Activated CD4-positive, CD25-positive, alpha-beta regulatory T cell treated with anti-CD3 and anti-CD28 coated beads, Interleukin-2, amount 50 U/mL, for 16 hours (primary cell): ENCODE measurements around the gene SLC4A11.
"Not testable (repeated sequence)": the region's sequence is repeated elsewhere in the genome, so short reads cannot be mapped to it uniquely, and the experiment has no call there.

Source experiments
- DNase-seq: peaks from one replicate; pipeline ENCODE4 v3.0.0-alpha.2; 2020; ENCODE audit warnings: low read depth, low spot score

Gene SLC4A11

DNA sequence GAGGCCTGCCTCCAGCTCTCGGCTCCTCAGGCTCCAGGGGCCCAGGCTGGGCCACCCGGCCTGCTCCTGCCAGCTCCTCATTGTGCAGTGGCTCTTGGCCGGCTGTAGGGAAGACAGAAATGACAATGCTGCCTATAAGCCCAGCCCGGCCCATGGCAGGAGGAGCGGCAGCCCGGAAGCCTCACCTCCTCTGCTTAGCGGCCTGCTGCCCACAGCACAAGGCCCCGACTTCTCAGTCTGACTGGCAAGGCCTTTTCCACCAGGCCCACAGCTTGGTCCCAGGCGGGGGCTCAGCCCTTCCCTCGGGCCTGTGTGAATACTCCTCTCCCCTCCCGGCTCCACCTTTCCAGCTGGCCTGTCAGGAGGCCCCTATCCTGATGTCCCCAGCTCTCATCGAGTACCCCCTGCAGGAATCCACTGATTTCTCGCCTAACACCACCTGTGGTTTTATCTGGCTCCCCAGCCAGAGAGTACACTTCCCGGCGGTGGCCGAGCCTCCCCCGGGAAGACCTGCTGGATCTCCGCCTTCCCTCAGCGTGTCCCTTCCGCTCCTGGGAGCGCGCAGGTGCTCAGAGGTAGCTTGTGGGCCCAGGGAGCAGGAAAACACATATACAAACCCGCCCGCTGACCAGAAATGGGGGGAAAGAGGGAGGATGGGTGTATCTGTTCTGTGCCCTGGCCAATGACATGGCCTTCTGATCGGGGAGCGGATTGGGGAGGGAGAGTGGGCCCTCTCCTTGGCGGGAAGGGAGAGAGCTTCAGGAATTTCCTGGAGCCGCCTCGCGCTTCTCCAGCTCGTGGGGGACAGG lies 35.5 kb downstream of the SLC4A11 start:
- DNase-seq = no peak

GRCh38 chr20:3202965-3203314 lies 36.0 kb downstream of the SLC4A11 start:
- DNase-seq = no peak

GRCh38 chr20:3199976-3200755 lies 38.8 kb downstream of the SLC4A11 start:
- no peak for DNase-seq

DNA sequence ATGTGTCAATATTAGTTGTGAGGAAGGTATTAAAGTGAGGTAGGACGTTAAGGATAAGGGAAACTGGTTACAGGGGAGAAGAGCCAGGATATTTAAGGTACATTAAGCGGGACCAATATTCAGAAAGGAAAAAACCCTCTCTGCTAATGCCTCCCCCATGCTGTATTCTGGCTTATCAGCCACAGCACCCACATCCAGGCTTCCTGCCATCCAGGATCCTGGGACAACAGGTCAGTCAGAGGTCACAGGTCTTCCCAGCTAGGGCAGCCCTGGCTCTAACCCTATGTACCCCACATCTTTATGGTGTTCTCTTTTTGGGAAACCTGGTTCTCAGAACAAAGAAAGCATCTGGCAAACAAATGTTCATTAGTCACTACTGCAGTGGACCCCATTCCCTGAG lies 39.8 kb downstream of the SLC4A11 start:
- no peak for DNase-seq

DNA sequence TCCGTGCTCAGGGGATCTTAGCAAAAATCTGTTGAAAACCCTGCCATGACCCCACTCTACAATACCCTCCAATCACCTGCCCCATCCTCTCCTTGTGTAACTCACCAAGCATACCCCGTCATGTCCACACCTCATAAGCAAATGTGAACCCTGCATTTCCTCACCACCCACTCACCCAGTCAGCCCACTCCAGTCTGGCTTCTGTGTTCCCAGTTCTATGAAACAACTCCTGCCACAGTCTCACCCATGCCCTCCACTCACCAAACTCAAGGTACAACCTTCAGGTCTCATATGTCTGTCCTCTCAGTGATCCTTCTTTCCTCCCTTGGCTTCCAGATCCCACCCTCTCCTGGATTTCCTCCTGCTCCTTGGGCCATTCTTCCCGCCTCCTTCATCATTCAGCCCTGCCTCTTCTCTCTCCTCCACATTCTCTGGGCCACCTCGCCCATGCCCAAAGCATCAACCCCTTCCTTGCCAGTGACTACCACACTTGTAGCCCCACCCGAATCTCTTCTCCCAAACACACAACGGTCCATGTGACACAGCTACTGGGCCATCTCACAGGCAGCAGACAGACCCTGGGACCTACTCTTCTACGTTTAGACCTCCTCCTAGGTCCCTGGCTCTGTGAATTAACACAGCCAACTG lies 43.3 kb downstream of the SLC4A11 start:
- DNase-seq = no peak

- DNase-seq = no peak
Observed at GRCh38 chr20:3194617-3195280, 44.2 kb downstream of the SLC4A11 start.

DNA sequence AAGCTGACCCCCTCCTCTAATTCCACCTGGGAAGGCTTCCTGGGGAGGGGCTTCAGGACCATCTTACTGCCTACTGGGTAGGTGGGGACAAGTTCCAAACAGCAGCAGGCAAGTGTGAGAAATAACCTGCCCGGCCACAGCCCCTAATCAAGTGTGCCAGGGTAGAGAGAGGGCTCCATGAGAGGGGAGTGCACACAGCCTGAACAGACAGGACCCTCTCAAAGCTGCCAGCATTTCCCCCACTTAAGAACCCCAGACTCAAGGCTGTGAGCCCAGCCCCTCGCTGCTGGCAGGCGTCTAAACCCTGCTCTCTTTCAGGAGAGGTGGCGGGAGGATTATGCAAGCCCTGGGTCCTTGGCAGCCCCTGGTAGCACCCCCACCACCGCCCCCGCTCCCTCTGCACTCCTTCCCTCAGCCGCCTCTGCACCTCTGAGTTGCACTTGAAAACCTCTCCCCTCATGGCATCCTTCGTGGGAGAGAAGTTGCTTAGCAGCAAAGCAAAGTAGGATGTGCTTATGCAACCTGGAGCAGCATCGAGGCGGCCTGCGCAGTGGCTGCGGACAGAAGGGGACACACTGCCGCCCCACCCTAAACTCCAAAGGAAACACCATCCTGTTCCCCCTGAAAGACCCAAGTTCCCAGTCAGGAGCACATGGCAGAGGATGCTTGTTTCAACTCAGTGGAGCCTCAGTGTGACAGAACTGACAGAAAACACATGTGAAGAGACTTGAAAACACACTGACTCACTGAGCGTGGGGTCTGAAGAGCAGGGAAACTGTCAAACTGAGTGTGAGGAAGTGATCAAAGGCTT lies 45.0 kb downstream of the SLC4A11 start:
- DNase-seq = no peak

GRCh38 chr20:3192226-3193015 lies 46.6 kb downstream of the SLC4A11 start:
- no peak for DNase-seq

DNA sequence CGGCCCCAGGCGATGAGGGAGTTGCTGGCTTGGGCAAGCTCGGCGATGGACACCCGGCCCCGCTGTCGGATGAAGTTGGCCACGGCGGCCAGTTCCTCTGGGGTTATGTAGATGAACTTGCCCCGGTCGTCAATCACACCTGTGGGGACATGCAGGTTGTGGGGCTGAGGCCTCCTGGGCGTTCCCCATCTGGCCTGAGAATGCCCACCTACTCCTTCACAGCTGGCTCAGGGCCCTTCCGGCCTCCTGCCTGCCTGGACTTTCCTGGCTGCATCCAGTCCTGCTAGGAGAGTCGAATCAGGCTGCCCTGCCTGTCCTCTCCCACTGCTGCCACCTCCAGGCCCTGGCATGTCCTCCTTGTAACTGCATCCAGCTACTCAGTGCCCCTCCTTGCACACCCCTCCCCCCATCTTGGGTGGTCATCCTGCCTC lies 48.3 kb downstream of the SLC4A11 start:
- DNase-seq = no peak

- no peak for DNase-seq
Observed at GRCh38 chr20:3189561-3190131, 49.3 kb downstream of the SLC4A11 start.

DNA sequence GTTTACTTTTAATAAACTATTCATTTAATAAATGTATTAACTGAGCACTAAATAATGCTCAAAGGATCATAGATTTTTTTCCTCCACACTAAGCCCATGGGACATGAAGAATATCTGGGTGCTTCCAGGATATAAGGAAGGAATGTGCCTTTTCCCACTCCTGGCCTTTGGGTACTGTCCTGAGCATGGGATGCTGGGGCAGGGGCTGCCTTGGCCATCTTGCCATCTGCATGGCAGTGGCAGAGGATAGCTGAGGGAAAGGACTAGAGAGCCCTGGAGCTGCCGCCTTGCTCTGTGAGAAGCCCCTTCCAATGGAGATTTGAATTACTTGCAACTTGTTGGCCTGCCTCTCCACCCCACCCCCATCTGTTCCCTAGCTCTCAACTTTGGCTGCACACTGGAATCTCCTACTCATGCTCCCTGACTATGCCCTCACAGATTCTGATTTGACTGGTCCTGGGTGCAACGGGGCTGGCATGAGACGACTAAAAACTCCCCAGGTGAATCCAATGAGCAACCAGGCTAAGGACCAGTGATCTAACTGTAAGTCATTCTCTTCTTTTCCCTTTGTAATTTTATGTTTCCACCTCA lies 50.1 kb downstream of the SLC4A11 start:
- no peak for DNase-seq

GRCh38 chr20:3187861-3188260 lies 51.1 kb downstream of the SLC4A11 start:
- not testable (repeated sequence) for DNase-seq

DNA sequence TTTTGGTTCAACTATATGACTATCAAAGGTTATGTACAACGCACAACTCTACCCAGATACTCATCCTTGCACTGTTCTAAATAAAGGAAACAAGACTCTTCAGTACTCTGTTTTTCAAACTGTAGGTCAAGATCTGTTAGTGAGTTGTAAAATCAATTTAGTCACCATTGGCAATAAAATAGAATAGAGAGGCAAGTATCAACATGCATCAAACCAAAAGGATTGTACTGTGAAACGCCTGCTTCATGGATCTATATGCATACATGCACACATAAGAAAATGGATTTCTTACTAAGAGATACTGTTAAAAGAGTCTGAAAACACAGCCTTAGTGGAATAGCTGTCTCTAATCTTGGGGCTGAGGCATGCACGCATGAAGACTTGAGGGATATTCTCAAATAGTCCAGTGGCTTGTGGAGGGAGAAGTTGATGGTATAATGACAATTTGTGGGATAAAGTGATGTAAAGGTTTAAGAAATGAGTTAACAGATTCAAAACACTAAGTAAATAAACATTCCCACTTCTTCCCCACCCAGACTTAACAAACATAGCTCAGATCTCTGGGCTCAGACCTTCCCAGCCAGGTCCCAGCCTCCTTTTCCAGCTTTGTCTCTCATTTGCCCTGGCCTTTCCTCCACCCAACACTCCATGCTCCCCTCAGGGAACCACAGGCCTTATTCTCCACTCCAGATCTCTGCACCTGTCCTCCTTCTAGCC lies 54.9 kb downstream of the SLC4A11 start:
- no peak for DNase-seq

GRCh38 chr20:3182429-3182828 lies 56.6 kb downstream of the SLC4A11 start:
- not testable (repeated sequence) for DNase-seq

GRCh38 chr20:3181270-3181669 lies 57.7 kb downstream of the SLC4A11 start:
- no peak for DNase-seq

DNA sequence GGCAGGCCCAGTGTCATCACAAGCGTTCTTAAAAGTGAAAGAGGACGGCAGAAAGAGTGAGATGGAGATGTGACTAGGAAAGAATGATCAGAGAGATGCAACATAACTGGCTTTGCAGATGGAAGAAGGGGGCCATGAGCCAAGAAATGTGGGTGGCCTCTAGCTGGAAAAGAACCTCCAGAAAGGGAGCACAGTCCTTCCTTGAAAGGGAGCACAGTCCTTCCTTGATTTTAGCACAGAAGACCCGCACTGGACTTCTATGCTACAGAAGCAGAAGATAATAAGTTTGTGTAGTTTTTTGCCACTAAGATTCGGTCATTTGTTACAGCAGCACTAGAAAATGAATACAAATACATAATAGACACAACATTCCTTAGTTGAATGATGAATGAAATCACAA lies 58.7 kb downstream of the SLC4A11 start:
- DNase-seq = no peak

- DNase-seq = no peak
Observed at GRCh38 chr20:3177746-3178485, 61.1 kb downstream of the SLC4A11 start.
